NT2/D1 (cell line): ENCODE data around the gene TENM3.

Experiments
- DNase-seq: peaks from one replicate; pipeline ENCODE4 v3.0.0-alpha.2; 2011; ENCODE audit warnings: low read depth, low spot score
- H3K27me3 ChIP-seq: 2 replicates; pipeline ENCODE4 v1.6.0; 2011; ENCODE audit warnings: mild to moderate bottlenecking; ENCODE audit not compliant: insufficient read length, insufficient read depth
- H3K36me3 ChIP-seq: 2 replicates; pipeline ENCODE4 v1.6.1; 2011; ENCODE audit warnings: mild to moderate bottlenecking, low read length, mixed read lengths; ENCODE audit not compliant: insufficient read depth, insufficient read length
- H3K4me1 ChIP-seq: 2 replicates; pipeline ENCODE4 v1.5.1; 2011; ENCODE audit not compliant: insufficient read depth, insufficient read length
- H3K4me3 ChIP-seq: 2 replicates; pipeline ENCODE4 v1.5.1; 2011; ENCODE audit warnings: low read depth; ENCODE audit not compliant: insufficient read length
- H3K9ac ChIP-seq: 2 replicates; pipeline ENCODE4 v1.6.0; 2011; ENCODE audit warnings: low read depth; ENCODE audit not compliant: insufficient read length
- H3K9me3 ChIP-seq: 2 replicates; pipeline ENCODE4 v1.5.1; 2011; ENCODE audit warnings: mild to moderate bottlenecking, low read length; ENCODE audit not compliant: insufficient read depth
- SUZ12 ChIP-seq: IDR thresholded peaks from 2 replicates; pipeline ENCODE4 v1.6.1; 2011; ENCODE audit not compliant: insufficient read length, insufficient read depth; ENCODE audit errors: extremely low read depth
- YY1 ChIP-seq: IDR thresholded peaks from 2 replicates; pipeline ENCODE4 v1.6.1; 2011; ENCODE audit not compliant: insufficient read length, insufficient read depth
- ZNF274 ChIP-seq: IDR thresholded peaks from 2 replicates; pipeline ENCODE4 v1.6.1; 2011; ENCODE audit warnings: mild to moderate bottlenecking, low read depth, low read length

The TENM3 gene

DNA sequence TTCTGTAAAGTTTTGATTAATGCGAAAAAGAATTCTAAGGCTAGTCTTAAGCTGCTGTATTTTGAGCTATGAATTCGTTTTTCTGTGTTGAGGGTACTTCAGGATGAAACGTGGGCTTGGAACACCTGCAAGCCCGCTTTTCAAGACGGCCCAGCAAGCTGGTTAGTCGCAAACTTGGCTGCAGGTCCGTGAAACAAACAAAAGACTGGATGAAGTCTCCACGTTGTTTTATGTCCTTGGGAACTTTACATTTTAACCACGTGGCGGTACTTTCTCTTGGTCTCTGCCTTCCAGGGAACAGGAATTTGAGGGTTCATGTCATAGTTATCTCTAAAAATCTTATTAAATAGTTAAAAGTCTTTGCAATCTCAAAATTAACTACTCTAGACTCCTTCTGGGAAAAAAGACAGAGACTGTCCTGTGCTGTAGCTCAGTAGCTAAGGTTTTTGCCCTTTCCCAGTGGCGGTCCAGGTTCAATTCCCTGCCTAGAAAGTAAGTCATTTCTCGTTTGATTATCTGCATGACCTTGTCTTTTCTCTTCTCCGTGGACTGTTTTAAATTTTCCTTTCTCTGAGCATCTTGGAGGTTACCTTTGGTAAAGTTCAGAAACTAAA is 21.0 kb downstream of the TENM3 start:
- H3K4me3 ChIP-seq: no peak overlapping the region
- H3K27me3 ChIP-seq: no peaks in the 10 kb centered on the region
- no peak for TF ChIP-seq SUZ12
- TF ChIP-seq ZNF274: no peak
- no peak for TF ChIP-seq YY1
- H3K9ac ChIP-seq: no peak overlapping the region
- H3K9me3 ChIP-seq: peaks cover 5% of the 10 kb centered on the region
- no peaks in the 10 kb centered on the region for H3K36me3 ChIP-seq
- no peak for DNase-seq
- no peaks in the 10 kb centered on the region for H3K4me1 ChIP-seq

DNA sequence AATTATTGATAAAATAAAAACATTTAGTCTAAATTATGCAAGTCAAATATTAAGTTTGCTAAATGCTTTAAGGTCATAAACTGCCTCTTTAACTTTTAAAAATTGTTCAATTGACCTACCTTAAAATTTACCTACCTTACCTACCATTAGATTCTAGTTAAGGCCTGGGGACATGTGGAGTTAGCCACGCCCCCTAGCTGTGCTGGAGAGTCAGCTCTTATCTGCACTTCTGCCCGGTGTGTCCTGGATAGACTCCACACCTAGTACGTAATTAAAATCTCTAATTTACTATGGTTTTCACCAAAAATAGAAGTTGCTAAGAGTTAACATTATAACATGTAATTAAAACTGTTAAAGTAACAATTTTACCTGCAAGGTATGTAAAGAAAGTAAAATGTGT is 22.7 kb downstream of the TENM3 start:
- no peak overlapping the region for H3K9ac ChIP-seq
- H3K4me3 ChIP-seq: no peak overlapping the region
- peak; percentile 16 for DNase-seq
- no peaks in the 10 kb centered on the region for H3K4me1 ChIP-seq
- peaks cover 5% of the 10 kb centered on the region for H3K9me3 ChIP-seq
- TF ChIP-seq SUZ12 (no peak), ZNF274 (no peak), YY1 (no peak)
- H3K36me3 ChIP-seq: no peaks in the 10 kb centered on the region
- no peaks in the 10 kb centered on the region for H3K27me3 ChIP-seq

DNA sequence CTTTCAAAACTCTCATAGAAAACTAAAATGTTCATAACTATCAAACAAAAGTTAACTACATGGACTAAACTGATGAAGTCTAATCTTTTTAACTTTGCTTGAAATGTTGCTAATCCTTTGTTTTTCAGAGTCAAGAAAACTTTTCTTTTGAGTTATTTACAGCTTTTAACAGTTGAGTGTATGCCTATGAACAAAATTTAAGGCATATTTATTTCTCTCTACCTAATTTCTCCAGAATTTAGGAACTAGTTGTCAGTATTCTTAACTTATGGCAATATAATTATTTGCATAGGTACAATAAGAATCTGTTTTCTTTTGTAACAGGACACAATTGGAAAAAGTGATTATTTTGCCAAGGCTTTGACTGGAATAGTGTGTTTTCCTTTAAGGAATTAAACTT is 23.8 kb downstream of the TENM3 start:
- no peak overlapping the region for H3K4me3 ChIP-seq
- H3K9me3 ChIP-seq: peaks cover 5% of the 10 kb centered on the region
- H3K4me1 ChIP-seq: no peaks in the 10 kb centered on the region
- no peak for DNase-seq
- no peaks in the 10 kb centered on the region for H3K36me3 ChIP-seq
- TF ChIP-seq ZNF274 (no peak), YY1 (no peak), SUZ12 (no peak)
- H3K27me3 ChIP-seq: no peaks in the 10 kb centered on the region
- H3K9ac ChIP-seq: no peak overlapping the region

DNA sequence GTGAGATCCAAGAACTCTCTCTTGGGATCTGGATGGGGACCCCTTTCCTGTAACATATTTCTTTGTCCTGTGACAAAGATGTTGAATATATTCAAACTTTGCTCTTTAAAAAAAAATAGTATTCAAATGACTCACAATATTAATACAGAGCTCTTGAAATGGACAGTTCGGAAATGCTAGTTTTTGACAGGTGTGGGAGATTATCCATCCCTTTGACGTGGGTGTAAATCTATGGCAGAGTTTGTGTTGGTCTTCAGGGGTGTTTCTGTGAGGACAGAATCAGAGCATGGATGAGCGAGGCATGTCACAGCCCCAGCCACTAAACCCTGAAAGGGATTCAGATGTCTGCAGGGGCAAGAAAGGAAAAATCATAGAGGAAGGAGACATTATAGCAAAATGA is 25.8 kb downstream of the TENM3 start:
- no peak overlapping the region for H3K9ac ChIP-seq

DNA sequence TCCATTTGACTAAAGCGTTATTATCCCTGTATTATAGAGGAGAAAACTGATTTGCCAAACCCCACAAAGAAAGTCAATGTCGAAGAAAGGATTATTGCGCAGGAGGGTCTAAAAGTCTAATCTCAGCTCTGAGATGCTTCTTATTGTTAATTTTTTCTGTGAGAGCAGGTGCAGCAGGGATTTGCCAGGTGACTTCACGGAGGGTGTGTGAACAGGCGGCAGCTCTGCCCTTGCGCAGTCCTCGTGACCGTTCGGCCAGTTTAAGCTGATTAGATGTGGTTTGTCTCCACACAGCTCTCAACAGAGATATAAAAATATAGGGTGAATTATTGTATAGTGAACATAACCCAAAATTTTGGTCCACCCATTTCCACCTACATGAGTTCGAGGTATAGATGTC is 28.5 kb downstream of the TENM3 start:
- H3K4me3 ChIP-seq: no peak overlapping the region
- no peak for DNase-seq
- H3K27me3 ChIP-seq: no peaks in the 10 kb centered on the region
- H3K36me3 ChIP-seq: no peaks in the 10 kb centered on the region
- no peaks in the 10 kb centered on the region for H3K4me1 ChIP-seq
- TF ChIP-seq YY1: no peak
- TF ChIP-seq ZNF274: no peak
- no peak for TF ChIP-seq SUZ12
- H3K9ac ChIP-seq: no peak overlapping the region
- H3K9me3 ChIP-seq: peaks cover 5% of the 10 kb centered on the region

More for the DNA sequence above, 25.8 kb downstream of the TENM3 start:
- Histone ChIP-seq H3K9me3 (peaks cover 5% of the 10 kb centered on the region), H3K36me3 (no peaks in the 10 kb centered on the region), H3K4me3 (no peak overlapping the region), H3K27me3 (no peaks in the 10 kb centered on the region), H3K4me1 (no peaks in the 10 kb centered on the region)
- no peak for DNase-seq
- TF ChIP-seq YY1 (no peak), ZNF274 (no peak), SUZ12 (no peak)

DNA sequence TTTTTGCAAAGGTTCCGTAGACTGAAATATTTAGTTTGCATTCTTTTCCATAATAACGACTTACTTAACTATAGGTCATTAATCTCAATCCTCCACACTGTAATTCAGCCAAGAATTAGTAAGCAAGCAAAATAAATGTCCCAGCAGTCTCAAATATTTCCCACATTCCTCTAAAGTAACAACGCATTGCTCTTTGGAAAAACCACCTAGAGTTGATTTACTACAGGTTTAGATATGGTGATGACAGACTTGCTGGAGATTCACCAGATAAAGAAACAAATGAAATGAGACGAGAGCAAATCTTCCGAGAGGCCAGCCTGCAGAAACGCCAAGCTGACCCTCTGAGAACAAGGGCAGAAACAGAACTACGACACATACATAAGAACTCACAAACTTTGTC is 28.9 kb downstream of the TENM3 start:
- no peak overlapping the region for H3K9ac ChIP-seq
- peaks cover 2% of the 10 kb centered on the region for H3K9me3 ChIP-seq
- no peak for TF ChIP-seq ZNF274
- TF ChIP-seq YY1: no peak
- TF ChIP-seq SUZ12: no peak
- H3K4me1 ChIP-seq: no peaks in the 10 kb centered on the region
- no peak for DNase-seq
- no peaks in the 10 kb centered on the region for H3K36me3 ChIP-seq
- H3K27me3 ChIP-seq: no peaks in the 10 kb centered on the region
- no peak overlapping the region for H3K4me3 ChIP-seq

DNA sequence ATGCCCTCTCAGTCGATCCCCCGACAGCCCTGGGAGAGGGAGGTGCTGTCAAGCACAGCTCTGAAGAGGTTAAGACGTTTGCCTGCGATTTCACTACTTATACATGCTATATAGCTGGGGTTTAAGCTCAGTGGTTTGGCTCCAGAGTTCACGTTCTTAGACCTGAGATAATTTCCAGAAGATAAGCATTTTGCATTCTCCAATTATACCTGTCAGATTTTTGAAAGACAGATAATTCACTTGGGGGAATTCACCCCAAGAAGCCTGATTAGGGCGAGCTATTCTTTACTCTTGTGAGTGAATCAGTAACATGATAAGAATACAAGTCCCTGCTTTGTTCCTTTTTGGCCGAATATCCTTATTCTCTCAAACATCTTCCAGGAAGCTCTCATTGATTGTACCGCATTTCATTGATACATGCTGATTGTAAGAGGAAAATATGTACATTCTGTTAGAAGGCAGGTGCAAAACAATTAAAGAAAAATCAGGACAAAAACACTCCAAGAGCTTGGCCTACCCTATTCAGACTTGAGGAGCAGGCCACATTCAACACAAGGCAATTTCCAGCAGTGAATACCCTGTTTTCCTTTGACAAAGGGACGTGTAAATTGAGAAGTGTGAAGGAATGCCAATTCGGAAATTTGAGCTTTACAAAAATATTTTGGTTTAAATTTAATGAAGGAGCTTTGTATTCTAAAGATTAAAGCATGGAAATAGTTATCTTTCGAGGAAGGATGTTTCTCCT is 30.2 kb downstream of the TENM3 start:
- H3K27me3 ChIP-seq: no peaks in the 10 kb centered on the region
- H3K4me1 ChIP-seq: no peaks in the 10 kb centered on the region
- DNase-seq: no peak

More for the DNA sequence above, 30.2 kb downstream of the TENM3 start:
- H3K9me3 ChIP-seq: no peaks in the 10 kb centered on the region; the same call in 1 of the 2 replicates
- no peaks in the 10 kb centered on the region for H3K36me3 ChIP-seq
- TF ChIP-seq SUZ12 (no peak), ZNF274 (no peak), YY1 (no peak)
- H3K4me3 ChIP-seq: no peak overlapping the region
- H3K9ac ChIP-seq: no peak overlapping the region
